ENCODE measurements around the gene SORCS2. TPM values are rescaled to one million over a fixed set of nuclear protein-coding genes. Genes with fewer than 3 reads are reported as not detected.

Gene SORCS2
- total and polyA plus RNA-seq, 2 of the 13 experiments (the other 11 are each of a cell fraction or from before 2014, with no cell fraction given), result 0.82 to 1.0 TPM

GRCh38 chr4:7348946-7349900 is 156.9 kb downstream of the SORCS2 start:
- WGBS (ENCODE audit: low lambda C conversion rate), result 47% methylated on average over 10 of the region's 18 CpGs
- Histone ChIP-seq H3K9ac (ENCODE audit: insufficient read depth, low read depth, low read length) (no peak overlapping the region), H3K4me1 (ENCODE audit: insufficient read depth, low read length) (no peaks in the 10 kb centered on the region), H3K9me3 (ENCODE audit: low read length) (no peaks in the 10 kb centered on the region), H3K27ac (ENCODE audit: extremely low read length, insufficient read depth, low read length) (no peak overlapping the region), H3K4me2 (ENCODE audit: low read depth, low read length) (no peak overlapping the region), H3K27me3 (ENCODE audit: control insufficient read depth in 1 of 2, insufficient read depth in 2 of 2, low read length in 2 of 2) (peaks cover 0 to 12% of the 10 kb centered on the region in 2 experiments; a peak in 2 of 5 replicates), H3K36me3 (replicated peaks in 1 of 2; ENCODE audit: control insufficient read depth in 1 of 2, insufficient read depth in 2 of 2, low read length in 2 of 2) (no peaks in the 10 kb centered on the region), H3K4me3 (replicated peaks in 1 of 3; ENCODE audit: insufficient read depth in 1 of 3, low read depth in 2 of 3, low read length in 3 of 3) (no peak overlapping the region), H2AFZ (ENCODE audit: low read length) (no peak overlapping the region), H3K79me2 (ENCODE audit: insufficient read depth, low read length) (no peaks in the 10 kb centered on the region), H4K20me1 (ENCODE audit: insufficient read depth, low read length) (no peaks in the 10 kb centered on the region)
- TF ChIP-seq ZNF614 (CRISPR knock-in tag; IDR thresholded peaks at IDR 0.05; ENCODE audit: borderline replicate concordance) (no peak), ZBTB4 (CRISPR knock-in tag; IDR thresholded peaks at IDR 0.05; ENCODE audit: borderline replicate concordance) (no peak), TFDP2 (CRISPR knock-in tag; IDR thresholded peaks at IDR 0.05) (no peak), RFX3 (CRISPR knock-in tag; IDR thresholded peaks at IDR 0.05) (no peak), ZNF576 (CRISPR knock-in tag; IDR thresholded peaks at IDR 0.05) (no peak), CEBPB (IDR thresholded peaks at IDR 0.05; ENCODE audit: borderline replicate concordance, low read depth, low read length) (peak; percentile 85), MYC (CRISPR knock-in tag; IDR thresholded peaks at IDR 0.05; ENCODE audit: borderline replicate concordance) (no peak)
- ChIA-PET CTCF (ENCODE audit: low intra/inter-chr PET ratio, low total read pairs) (no interaction called here), POLR2A (no interaction called here)
- in situ Hi-C loops (cut with HindIII; ENCODE audit: extremely low pct_ligation_motif_present, low pct_unique_long_range_greater_than_20kb) (no loop called here), intact Hi-C loops (cut with micrococcal nuclease; ENCODE audit: unreplicated experiment) (no loop called here)
- BruUV-seq (replicated peaks), result no TSS peak
- DNase-seq (ENCODE audit: low spot score) (no peak), FAIRE-seq (no peak), ATAC-seq (no peak)
